MM.1S (cell line): ENCODE data around the gene TMEM163.

Experiments used
- DNase-seq: peaks from one replicate; pipeline ENCODE4 v3.0.0-alpha.2; 2015
- H2AFZ ChIP-seq: fragments of 300-600 bp; sonication (generic); 2 replicates; pipeline ENCODE4 v1.6.0; 2016; ENCODE audit warnings: antibody characterized with exemption, low read length
- H3F3A ChIP-seq: fragments of 300-600 bp; sonication (generic); 2 replicates; pipeline ENCODE4 v1.6.1; 2016; ENCODE audit warnings: mild to moderate bottlenecking, antibody characterized with exemption, low read length, moderate library complexity, mixed read lengths; ENCODE audit not compliant: insufficient read depth
- H3K27ac ChIP-seq: fragments of 300-600 bp; sonication (generic); 2 replicates; pipeline ENCODE4 v1.5.1; 2016; ENCODE audit warnings: mild to moderate bottlenecking, low read length
- H3K27me3 ChIP-seq: fragments of 300-600 bp; sonication (generic); replicated peaks from 2 replicates; pipeline ENCODE4 v1.6.0; 2016; ENCODE audit warnings: low read length; ENCODE audit not compliant: insufficient read depth
- H3K36me3 ChIP-seq: fragments of 300-600 bp; sonication (generic); replicated peaks from 2 replicates; pipeline ENCODE4 v1.6.1; 2016; ENCODE audit warnings: mild to moderate bottlenecking, low read length, mixed read lengths; ENCODE audit not compliant: insufficient read depth
- H3K4me1 ChIP-seq: fragments of 300-600 bp; sonication (generic); 2 replicates; pipeline ENCODE4 v1.6.1; 2016; ENCODE audit warnings: low read length, mixed read lengths
- H3K4me2 ChIP-seq: fragments of 300-600 bp; sonication (generic); 2 replicates; pipeline ENCODE4 v1.6.0; 2016; ENCODE audit warnings: low read depth, low read length
- H3K4me3 ChIP-seq: fragments of 300-600 bp; sonication (generic); 2 replicates; pipeline ENCODE4 v1.5.1; 2016; ENCODE audit warnings: low read length, mixed read lengths
- H3K79me2 ChIP-seq: fragments of 300-600 bp; sonication (generic); 2 replicates; pipeline ENCODE4 v1.6.1; 2016; ENCODE audit warnings: mixed run types, low read length, mixed read lengths
- H3K9ac ChIP-seq: fragments of 300-600 bp; sonication (generic); 2 replicates; pipeline ENCODE4 v1.6.1; 2016; ENCODE audit warnings: low read length, mixed read lengths
- H3K9me2 ChIP-seq: fragments of 300-600 bp; sonication (generic); replicated peaks from 2 replicates; pipeline ENCODE4 v1.6.1; 2016; ENCODE audit warnings: mild to moderate bottlenecking, low read length, mixed read lengths; ENCODE audit not compliant: insufficient read depth
- H3K9me3 ChIP-seq: fragments of 300-600 bp; sonication (generic); replicated peaks from 2 replicates; pipeline ENCODE4 v1.6.1; 2016; ENCODE audit warnings: mild to moderate bottlenecking, low read length, mixed read lengths; ENCODE audit not compliant: insufficient read depth
- H4K20me1 ChIP-seq: fragments of 300-600 bp; sonication (generic); 2 replicates; pipeline ENCODE4 v1.6.1; 2016; ENCODE audit warnings: mild to moderate bottlenecking, low read length, moderate library complexity, mixed read lengths; ENCODE audit not compliant: insufficient read depth
- EZH2 ChIP-seq: fragments of 300-600 bp; sonication (generic); optimal IDR thresholded peaks from 2 replicates; pipeline ENCODE3; 2017; ENCODE audit warnings: low read depth, mild to moderate bottlenecking, antibody characterized with exemption, low read length, mixed read lengths
- EZH2phosphoT487 ChIP-seq: fragments of 300-600 bp; sonication (generic); IDR thresholded peaks from 2 replicates; pipeline ENCODE4 v1.6.1; 2018; ENCODE audit warnings: antibody characterized with exemption, low read length
- TF ChIP-seq, protein P1 (sequence below): fragments of 300-600 bp; sonication (generic); IDR thresholded peaks from 2 replicates; pipeline ENCODE4 v1.5.1; 2016; ENCODE audit warnings: antibody characterized with exemption, low read length, mixed read lengths

Gene TMEM163

DNA sequence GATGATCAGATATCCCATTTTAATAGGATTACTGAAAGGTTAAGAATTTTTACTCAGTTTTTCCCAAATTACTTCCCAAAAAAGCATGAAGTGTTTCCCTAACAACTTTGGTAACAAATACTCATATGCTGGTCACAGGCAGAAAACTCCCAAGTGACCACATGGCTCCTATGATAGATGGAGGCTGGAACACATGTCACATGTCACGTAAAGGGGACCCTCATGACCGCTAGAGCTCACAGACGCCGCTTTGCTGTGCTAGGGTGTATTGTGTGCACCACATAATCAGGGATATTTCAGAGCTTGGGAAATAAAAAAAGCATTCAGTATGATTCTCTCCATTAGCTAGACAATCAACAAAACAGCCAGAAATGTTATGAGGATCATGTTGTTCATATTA is 228.2 kb downstream of the TMEM163 start:
- DNase-seq: no peak
- no peak overlapping the region for H2AFZ ChIP-seq
- no peak for TF ChIP-seq EZH2phosphoT487
- TF ChIP-seq, protein P1, sequence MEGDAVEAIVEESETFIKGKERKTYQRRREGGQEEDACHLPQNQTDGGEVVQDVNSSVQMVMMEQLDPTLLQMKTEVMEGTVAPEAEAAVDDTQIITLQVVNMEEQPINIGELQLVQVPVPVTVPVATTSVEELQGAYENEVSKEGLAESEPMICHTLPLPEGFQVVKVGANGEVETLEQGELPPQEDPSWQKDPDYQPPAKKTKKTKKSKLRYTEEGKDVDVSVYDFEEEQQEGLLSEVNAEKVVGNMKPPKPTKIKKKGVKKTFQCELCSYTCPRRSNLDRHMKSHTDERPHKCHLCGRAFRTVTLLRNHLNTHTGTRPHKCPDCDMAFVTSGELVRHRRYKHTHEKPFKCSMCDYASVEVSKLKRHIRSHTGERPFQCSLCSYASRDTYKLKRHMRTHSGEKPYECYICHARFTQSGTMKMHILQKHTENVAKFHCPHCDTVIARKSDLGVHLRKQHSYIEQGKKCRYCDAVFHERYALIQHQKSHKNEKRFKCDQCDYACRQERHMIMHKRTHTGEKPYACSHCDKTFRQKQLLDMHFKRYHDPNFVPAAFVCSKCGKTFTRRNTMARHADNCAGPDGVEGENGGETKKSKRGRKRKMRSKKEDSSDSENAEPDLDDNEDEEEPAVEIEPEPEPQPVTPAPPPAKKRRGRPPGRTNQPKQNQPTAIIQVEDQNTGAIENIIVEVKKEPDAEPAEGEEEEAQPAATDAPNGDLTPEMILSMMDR: no peak
- TF ChIP-seq EZH2: no peak

DNA sequence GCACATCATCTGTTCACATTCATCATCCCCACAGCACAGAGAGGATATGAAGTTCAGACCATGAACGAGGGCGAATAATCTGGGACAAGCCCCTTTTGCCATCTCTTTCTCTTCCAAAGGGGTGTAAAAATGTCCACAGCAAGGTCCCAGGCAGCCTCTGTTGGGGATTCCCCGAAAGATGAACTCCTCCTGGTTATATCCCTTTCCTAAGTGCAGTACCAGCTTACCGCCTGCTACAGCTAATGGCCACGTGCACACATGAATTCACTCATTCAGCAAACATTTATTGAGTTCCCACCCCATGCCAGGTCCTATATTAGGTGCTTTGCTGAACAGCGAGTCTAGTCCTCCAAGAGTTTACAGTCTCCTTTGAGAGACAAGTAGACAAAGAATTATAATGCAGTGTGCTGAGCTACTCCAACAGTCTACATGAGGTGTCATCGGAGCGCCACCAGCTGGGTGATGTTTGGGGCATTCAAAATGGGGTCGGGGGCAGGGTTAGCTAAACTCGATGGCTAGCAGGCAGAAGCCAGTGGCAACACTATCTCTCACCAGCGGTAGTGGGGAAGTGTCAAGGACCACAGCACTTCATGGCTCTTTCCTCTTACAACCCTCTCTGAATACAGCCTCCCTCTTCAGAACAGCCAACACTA is 228.9 kb downstream of the TMEM163 start:
- no peaks in the 10 kb centered on the region for H3K27me3 ChIP-seq

More for the DNA sequence above, 228.2 kb downstream of the TMEM163 start:
- Histone ChIP-seq H3K36me3 (no peaks in the 10 kb centered on the region), H3K9me2 (no peaks in the 10 kb centered on the region), H3K4me3 (no peak overlapping the region), H3K27me3 (no peaks in the 10 kb centered on the region), H3K9me3 (no peaks in the 10 kb centered on the region), H3K4me1 (no peaks in the 10 kb centered on the region), H3K27ac (no peak overlapping the region), H3K4me2 (no peak overlapping the region), H3F3A (no peaks in the 10 kb centered on the region), H4K20me1 (no peaks in the 10 kb centered on the region), H3K79me2 (no peaks in the 10 kb centered on the region), H3K9ac (no peak overlapping the region)

DNA sequence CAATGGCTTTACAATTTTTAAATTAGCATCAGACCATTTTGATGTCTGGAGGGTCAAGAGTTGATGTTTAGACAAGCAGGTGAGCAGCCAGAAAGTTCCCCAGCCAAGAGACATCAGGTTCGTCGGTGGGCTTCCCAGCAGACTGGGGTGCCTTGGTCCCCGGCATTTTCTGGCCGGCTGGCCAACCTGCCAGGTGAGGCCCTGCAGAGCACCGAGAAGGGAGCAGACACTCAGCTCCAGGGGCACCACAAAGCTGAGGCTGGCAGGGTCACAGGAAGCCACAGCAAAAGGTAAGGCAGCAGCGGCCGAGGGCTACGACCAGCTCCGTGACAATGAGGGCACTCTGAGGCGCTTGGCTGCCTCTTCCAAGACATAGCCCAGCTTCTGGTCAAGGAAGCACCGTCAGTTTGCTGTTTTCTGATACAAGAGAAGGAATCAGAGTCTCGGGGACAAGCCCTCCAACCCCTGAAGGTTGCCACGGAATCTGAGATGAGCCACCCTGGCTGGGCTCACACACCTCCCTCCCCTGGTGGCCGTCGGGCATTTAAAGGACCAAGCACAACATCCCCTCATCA is 235.9 kb downstream of the TMEM163 start:
- Histone ChIP-seq H2AFZ (no peak overlapping the region), H3K27me3 (no peaks in the 10 kb centered on the region), H3K79me2 (no peaks in the 10 kb centered on the region), H3F3A (no peaks in the 10 kb centered on the region), H3K9me3 (no peaks in the 10 kb centered on the region), H3K9me2 (no peaks in the 10 kb centered on the region), H3K4me2 (no peak overlapping the region), H3K4me3 (no peak overlapping the region), H4K20me1 (no peaks in the 10 kb centered on the region), H3K36me3 (no peaks in the 10 kb centered on the region), H3K27ac (no peak overlapping the region), H3K9ac (no peak overlapping the region), H3K4me1 (no peaks in the 10 kb centered on the region)
- TF ChIP-seq EZH2phosphoT487 (no peak), EZH2 (no peak)
- TF ChIP-seq, protein P1: no peak
- DNase-seq: no peak

More for the DNA sequence above, 228.9 kb downstream of the TMEM163 start:
- H3K79me2 ChIP-seq: no peaks in the 10 kb centered on the region
- no peak overlapping the region for H3K4me3 ChIP-seq
- no peaks in the 10 kb centered on the region for H4K20me1 ChIP-seq
- no peaks in the 10 kb centered on the region for H3K9me2 ChIP-seq
- no peak overlapping the region for H3K9ac ChIP-seq
- no peak for TF ChIP-seq EZH2phosphoT487
- TF ChIP-seq, protein P1: no peak
- no peak for TF ChIP-seq EZH2
- H2AFZ ChIP-seq: no peak overlapping the region
- no peaks in the 10 kb centered on the region for H3K9me3 ChIP-seq
- DNase-seq: no peak
- no peaks in the 10 kb centered on the region for H3K4me1 ChIP-seq
- no peak overlapping the region for H3K27ac ChIP-seq
- no peaks in the 10 kb centered on the region for H3K36me3 ChIP-seq
- no peaks in the 10 kb centered on the region for H3F3A ChIP-seq
- H3K4me2 ChIP-seq: no peak overlapping the region
